Dermis blood vessel endothelial cell (primary cell): Measurements from ENCODE around the gene COQ2. TPM values are rescaled to one million over a fixed set of nuclear protein-coding genes. Genes with fewer than 3 reads are reported as not detected.

ENCODE experiments used
- DNase-seq: peaks from one replicate; pipeline ENCODE4 v3.0.0; 2010
- total RNA-seq: library from RNA; depleted of rRNA; stranded (reverse); fragments of >200 nt; gene quantifications from 2 replicates; pipeline ENCODE4 v1.2.3, GENCODE V29; 2014

COQ2 gene
- total RNA-seq, 1 donor from 2014 or later = 16.5 TPM

DNA sequence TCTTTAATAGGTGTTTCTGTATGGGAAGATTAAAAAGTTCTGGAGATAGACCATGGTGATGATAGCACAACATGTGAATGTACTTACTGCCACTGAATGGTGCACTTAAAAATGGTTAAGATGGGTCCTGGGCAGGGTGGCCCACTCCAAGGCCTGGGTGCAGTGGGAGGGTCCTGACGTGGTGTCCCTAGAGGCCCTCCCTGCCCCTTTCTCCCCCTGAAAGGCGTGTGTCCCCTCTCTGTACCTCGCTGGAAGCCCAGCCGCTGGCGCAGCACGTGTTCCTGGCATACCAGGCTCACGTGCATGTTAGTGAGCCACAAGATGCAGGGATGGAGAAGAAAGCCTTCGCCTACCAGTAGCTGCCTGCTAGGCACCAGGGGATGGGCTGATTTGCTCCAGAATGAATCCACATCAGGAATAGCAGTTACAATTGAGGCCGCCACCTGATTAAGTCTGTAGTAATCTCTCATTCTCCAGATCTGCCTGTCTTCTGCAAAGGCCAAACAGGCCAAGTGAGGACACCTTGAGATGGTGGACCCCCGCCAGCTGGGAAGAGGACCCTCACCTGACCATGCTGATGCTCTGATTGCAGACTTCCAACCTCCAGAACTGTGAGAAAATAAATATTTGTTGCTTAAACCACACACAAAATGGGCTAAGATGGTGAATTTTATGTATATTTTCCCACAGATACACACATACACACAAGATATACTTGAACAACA, 67.5 kb downstream of the COQ2 start:
- no peak for DNase-seq

GRCh38 chr4:83214079-83214478, 70.5 kb downstream of the COQ2 start:
- no peak for DNase-seq

Other genes with a start within 250 kb of the COQ2 start
- gene COPS4, start 249.6 kb downstream of the COQ2 start, total RNA-seq = 79.0 and 144 TPM in 2 replicates
- gene PLAC8, start 170.1 kb downstream of the COQ2 start, total RNA-seq = 0.34 and 1.1 TPM in 2 replicates
- gene HPSE, start 50.0 kb upstream of the COQ2 start, total RNA-seq = 6.6 and 12.0 TPM in 2 replicates
- gene HELQ, start 171.0 kb upstream of the COQ2 start, total RNA-seq = 14.1 and 17.7 TPM in 2 replicates
- 20.9 and 21.4 TPM in 2 replicates for gene MRPS18C, start 171.3 kb upstream of the COQ2 start, total RNA-seq
- gene ABRAXAS1, start 200.3 kb upstream of the COQ2 start, total RNA-seq = 22.0 and 24.5 TPM in 2 replicates